ENCODE data around the gene OR10H1. TPM values are rescaled to one million over a fixed set of nuclear protein-coding genes. Genes with fewer than 3 reads are reported as not detected.
"Not testable (repeated sequence)": the region's sequence is repeated elsewhere in the genome, so short reads cannot be mapped to it uniquely, and the experiment has no call there.

OR10H1 gene
- total RNA-seq, 1 experiment from 2014 or later, result not detected

DNA sequence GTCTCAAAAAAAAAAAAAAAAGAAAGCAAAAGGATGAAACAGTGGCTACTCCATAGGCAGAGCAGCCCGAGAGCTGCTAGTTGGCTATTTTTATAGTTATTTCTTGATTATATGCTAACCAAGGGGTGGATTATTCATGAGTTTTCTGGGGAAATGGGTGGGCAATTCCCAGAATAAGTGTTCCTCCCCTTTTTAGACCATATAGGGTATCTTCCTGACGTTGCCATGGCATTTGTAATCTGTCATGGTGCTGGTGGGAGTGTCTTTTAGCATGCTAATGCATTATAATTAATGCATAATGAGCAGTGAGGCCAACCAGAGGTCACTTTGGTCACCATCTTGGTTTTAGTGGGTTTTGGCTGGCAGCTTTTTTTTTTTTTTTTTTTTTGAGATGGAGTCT, 25.4 kb upstream of the OR10H1 start:
- H3K36me3 Mint-ChIP-seq, result peaks cover 31% of the 10 kb centered on the region
- TF ChIP-seq NFYB (CRISPR knock-in tag; conservative IDR thresholded peaks at IDR 0.05; ENCODE audit: low read depth) (no peak), RELA (CRISPR knock-in tag; IDR thresholded peaks at IDR 0.05; ENCODE audit: borderline replicate concordance) (no peak), ZNF671 (CRISPR knock-in tag; IDR thresholded peaks at IDR 0.05) (no peak), SP1 (CRISPR knock-in tag; conservative IDR thresholded peaks at IDR 0.05) (no peak), CREB1 (CRISPR knock-in tag; IDR thresholded peaks at IDR 0.05) (no peak), EMX1 (CRISPR knock-in tag; IDR thresholded peaks at IDR 0.05) (no peak), ZNF232 (CRISPR knock-in tag; IDR thresholded peaks at IDR 0.05) (no peak), ATF1 (CRISPR knock-in tag; IDR thresholded peaks at IDR 0.05) (no peak), GTF2I (CRISPR knock-in tag; conservative IDR thresholded peaks at IDR 0.05) (no peak), OVOL2 (CRISPR knock-in tag; IDR thresholded peaks at IDR 0.05; ENCODE audit: borderline replicate concordance) (no peak)
- TF ChIP-seq, protein P1, sequence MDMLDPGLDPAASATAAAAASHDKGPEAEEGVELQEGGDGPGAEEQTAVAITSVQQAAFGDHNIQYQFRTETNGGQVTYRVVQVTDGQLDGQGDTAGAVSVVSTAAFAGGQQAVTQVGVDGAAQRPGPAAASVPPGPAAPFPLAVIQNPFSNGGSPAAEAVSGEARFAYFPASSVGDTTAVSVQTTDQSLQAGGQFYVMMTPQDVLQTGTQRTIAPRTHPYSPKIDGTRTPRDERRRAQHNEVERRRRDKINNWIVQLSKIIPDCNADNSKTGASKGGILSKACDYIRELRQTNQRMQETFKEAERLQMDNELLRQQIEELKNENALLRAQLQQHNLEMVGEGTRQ (CRISPR knock-in tag; IDR thresholded peaks at IDR 0.05), result no peak
- TF ChIP-seq, protein P2, sequence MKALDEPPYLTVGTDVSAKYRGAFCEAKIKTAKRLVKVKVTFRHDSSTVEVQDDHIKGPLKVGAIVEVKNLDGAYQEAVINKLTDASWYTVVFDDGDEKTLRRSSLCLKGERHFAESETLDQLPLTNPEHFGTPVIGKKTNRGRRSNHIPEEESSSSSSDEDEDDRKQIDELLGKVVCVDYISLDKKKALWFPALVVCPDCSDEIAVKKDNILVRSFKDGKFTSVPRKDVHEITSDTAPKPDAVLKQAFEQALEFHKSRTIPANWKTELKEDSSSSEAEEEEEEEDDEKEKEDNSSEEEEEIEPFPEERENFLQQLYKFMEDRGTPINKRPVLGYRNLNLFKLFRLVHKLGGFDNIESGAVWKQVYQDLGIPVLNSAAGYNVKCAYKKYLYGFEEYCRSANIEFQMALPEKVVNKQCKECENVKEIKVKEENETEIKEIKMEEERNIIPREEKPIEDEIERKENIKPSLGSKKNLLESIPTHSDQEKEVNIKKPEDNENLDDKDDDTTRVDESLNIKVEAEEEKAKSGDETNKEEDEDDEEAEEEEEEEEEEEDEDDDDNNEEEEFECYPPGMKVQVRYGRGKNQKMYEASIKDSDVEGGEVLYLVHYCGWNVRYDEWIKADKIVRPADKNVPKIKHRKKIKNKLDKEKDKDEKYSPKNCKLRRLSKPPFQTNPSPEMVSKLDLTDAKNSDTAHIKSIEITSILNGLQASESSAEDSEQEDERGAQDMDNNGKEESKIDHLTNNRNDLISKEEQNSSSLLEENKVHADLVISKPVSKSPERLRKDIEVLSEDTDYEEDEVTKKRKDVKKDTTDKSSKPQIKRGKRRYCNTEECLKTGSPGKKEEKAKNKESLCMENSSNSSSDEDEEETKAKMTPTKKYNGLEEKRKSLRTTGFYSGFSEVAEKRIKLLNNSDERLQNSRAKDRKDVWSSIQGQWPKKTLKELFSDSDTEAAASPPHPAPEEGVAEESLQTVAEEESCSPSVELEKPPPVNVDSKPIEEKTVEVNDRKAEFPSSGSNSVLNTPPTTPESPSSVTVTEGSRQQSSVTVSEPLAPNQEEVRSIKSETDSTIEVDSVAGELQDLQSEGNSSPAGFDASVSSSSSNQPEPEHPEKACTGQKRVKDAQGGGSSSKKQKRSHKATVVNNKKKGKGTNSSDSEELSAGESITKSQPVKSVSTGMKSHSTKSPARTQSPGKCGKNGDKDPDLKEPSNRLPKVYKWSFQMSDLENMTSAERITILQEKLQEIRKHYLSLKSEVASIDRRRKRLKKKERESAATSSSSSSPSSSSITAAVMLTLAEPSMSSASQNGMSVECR (CRISPR knock-in tag; IDR thresholded peaks at IDR 0.05; ENCODE audit: borderline replicate concordance), result no peak
- TF ChIP-seq, protein P3, sequence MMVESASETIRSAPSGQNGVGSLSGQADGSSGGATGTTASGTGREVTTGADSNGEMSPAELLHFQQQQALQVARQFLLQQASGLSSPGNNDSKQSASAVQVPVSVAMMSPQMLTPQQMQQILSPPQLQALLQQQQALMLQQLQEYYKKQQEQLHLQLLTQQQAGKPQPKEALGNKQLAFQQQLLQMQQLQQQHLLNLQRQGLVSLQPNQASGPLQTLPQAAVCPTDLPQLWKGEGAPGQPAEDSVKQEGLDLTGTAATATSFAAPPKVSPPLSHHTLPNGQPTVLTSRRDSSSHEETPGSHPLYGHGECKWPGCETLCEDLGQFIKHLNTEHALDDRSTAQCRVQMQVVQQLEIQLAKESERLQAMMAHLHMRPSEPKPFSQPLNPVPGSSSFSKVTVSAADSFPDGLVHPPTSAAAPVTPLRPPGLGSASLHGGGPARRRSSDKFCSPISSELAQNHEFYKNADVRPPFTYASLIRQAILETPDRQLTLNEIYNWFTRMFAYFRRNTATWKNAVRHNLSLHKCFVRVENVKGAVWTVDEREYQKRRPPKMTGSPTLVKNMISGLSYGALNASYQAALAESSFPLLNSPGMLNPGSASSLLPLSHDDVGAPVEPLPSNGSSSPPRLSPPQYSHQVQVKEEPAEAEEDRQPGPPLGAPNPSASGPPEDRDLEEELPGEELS (CRISPR knock-in tag; IDR thresholded peaks at IDR 0.05), result no peak
- TF ChIP-seq, protein P4, sequence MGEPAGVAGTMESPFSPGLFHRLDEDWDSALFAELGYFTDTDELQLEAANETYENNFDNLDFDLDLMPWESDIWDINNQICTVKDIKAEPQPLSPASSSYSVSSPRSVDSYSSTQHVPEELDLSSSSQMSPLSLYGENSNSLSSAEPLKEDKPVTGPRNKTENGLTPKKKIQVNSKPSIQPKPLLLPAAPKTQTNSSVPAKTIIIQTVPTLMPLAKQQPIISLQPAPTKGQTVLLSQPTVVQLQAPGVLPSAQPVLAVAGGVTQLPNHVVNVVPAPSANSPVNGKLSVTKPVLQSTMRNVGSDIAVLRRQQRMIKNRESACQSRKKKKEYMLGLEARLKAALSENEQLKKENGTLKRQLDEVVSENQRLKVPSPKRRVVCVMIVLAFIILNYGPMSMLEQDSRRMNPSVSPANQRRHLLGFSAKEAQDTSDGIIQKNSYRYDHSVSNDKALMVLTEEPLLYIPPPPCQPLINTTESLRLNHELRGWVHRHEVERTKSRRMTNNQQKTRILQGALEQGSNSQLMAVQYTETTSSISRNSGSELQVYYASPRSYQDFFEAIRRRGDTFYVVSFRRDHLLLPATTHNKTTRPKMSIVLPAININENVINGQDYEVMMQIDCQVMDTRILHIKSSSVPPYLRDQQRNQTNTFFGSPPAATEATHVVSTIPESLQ (CRISPR knock-in tag; IDR thresholded peaks at IDR 0.05), result no peak
- CTCF ChIA-PET, result interaction anchor here (1.6 kb wide), 1 partner anchor 24 kb away, joined by 9 read pairs; no protein-coding TSS in a partner anchor
- ATAC-seq, result no peak
- no peak overlapping the region for H3K27ac Mint-ChIP-seq
- no peak overlapping the region for H3K4me3 Mint-ChIP-seq
- peaks cover 44% of the 10 kb centered on the region for H3K9me3 Mint-ChIP-seq
- peaks cover 19% of the 10 kb centered on the region for H3K27me3 Mint-ChIP-seq (ENCODE audit: low read depth)
- POLR2A ChIA-PET, result no interaction called here
- no peak for DNase-seq (ENCODE audit: low spot score)
- peaks cover 17% of the 10 kb centered on the region for H3K4me1 Mint-ChIP-seq

DNA sequence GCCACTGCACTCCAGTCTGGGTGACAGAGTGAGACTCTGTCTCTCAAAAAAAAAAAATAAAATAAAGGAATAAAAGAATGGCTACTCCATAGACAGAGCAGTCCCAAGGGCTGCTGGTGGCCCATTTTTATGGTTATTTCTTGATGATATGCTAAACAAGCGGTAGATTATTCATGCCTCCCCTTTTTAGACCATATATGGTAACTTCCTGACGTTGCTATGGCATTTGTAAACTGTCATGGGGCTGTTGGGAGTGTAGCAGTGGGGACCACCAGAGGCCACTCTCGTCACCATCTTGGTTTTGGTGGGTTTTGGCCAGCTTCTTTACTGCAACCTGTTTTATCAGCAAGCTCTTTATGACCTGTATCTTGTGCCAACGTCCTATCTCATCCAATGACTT, 24.4 kb upstream of the OR10H1 start:
- H3K4me1 Mint-ChIP-seq, result peaks cover 21% of the 10 kb centered on the region
- peaks cover 45% of the 10 kb centered on the region for H3K9me3 Mint-ChIP-seq
- H3K27ac Mint-ChIP-seq; CTCF ChIA-PET; H3K4me3 Mint-ChIP-seq; POLR2A ChIA-PET; DNase-seq (ENCODE audit: low spot score); ATAC-seq: not testable (repeated sequence)
- H3K27me3 Mint-ChIP-seq (ENCODE audit: low read depth), result peaks cover 22% of the 10 kb centered on the region
- peaks cover 31% of the 10 kb centered on the region for H3K36me3 Mint-ChIP-seq

DNA sequence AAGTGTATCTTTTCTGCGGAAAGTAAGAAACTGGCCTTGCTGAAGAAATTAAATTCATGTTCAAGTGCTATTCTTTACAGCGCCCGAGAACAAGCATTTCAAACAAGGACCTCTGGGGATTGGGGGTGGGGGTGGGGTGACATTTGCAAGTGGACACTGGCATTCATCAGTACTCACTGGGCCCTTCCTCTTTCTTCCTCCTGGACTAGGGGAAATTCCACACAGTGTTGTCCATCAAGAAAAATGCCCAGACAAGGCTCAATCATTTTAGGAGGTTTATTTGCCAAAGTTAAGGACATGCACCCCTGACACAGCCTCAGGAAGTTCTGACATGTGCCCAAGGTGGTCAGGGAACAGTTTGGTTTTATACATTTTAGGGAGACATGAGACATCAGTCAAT, 22.9 kb upstream of the OR10H1 start:
- DNase-seq (ENCODE audit: low spot score) (no peak), ATAC-seq (no peak)
- H3K36me3 Mint-ChIP-seq, result peaks cover 23% of the 10 kb centered on the region
- TF ChIP-seq TEAD4 (CRISPR knock-in tag; IDR thresholded peaks at IDR 0.05) (no peak), ZNF138 (CRISPR knock-in tag; conservative IDR thresholded peaks at IDR 0.05) (no peak), SP1 (CRISPR knock-in tag; conservative IDR thresholded peaks at IDR 0.05) (no peak), HMGA2 (CRISPR knock-in tag; IDR thresholded peaks at IDR 0.05) (no peak)
- TF ChIP-seq, protein P5, sequence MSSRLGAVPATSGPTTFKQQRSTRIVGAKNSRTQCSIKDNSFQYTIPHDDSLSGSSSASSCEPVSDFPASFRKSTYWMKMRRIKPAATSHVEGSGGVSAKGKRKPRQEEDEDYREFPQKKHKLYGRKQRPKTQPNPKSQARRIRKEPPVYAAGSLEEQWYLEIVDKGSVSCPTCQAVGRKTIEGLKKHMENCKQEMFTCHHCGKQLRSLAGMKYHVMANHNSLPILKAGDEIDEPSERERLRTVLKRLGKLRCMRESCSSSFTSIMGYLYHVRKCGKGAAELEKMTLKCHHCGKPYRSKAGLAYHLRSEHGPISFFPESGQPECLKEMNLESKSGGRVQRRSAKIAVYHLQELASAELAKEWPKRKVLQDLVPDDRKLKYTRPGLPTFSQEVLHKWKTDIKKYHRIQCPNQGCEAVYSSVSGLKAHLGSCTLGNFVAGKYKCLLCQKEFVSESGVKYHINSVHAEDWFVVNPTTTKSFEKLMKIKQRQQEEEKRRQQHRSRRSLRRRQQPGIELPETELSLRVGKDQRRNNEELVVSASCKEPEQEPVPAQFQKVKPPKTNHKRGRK (CRISPR knock-in tag; IDR thresholded peaks at IDR 0.05; ENCODE audit: borderline replicate concordance), result no peak
- TF ChIP-seq, protein P6, sequence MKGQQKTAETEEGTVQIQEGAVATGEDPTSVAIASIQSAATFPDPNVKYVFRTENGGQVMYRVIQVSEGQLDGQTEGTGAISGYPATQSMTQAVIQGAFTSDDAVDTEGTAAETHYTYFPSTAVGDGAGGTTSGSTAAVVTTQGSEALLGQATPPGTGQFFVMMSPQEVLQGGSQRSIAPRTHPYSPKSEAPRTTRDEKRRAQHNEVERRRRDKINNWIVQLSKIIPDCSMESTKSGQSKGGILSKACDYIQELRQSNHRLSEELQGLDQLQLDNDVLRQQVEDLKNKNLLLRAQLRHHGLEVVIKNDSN (CRISPR knock-in tag; IDR thresholded peaks at IDR 0.05), result no peak

More for the DNA sequence above, 22.9 kb upstream of the OR10H1 start:
- Mint-ChIP-seq H3K27me3 (ENCODE audit: low read depth) (peaks cover 17% of the 10 kb centered on the region), H3K4me3 (no peak overlapping the region), H3K27ac (no peak overlapping the region), H3K9me3 (peaks cover 37% of the 10 kb centered on the region), H3K4me1 (peaks cover 21% of the 10 kb centered on the region)
- ChIA-PET POLR2A (no interaction called here), CTCF (no interaction called here)
